AG09319 (cell line): Measurements from ENCODE around the gene PALLD.

Source experiments
- DNase-seq: peaks from one replicate; pipeline ENCODE4 v3.0.0-alpha.2; 2010; ENCODE audit warnings: low read depth; ENCODE audit errors: extremely low read depth
- TF ChIP-seq, protein P1 (sequence below): IDR thresholded peaks from 2 replicates; pipeline ENCODE4 v1.5.1; 2011; ENCODE audit warnings: low read depth, mild to moderate bottlenecking, inconsistent platforms, low read length, moderate library complexity

PALLD gene

DNA sequence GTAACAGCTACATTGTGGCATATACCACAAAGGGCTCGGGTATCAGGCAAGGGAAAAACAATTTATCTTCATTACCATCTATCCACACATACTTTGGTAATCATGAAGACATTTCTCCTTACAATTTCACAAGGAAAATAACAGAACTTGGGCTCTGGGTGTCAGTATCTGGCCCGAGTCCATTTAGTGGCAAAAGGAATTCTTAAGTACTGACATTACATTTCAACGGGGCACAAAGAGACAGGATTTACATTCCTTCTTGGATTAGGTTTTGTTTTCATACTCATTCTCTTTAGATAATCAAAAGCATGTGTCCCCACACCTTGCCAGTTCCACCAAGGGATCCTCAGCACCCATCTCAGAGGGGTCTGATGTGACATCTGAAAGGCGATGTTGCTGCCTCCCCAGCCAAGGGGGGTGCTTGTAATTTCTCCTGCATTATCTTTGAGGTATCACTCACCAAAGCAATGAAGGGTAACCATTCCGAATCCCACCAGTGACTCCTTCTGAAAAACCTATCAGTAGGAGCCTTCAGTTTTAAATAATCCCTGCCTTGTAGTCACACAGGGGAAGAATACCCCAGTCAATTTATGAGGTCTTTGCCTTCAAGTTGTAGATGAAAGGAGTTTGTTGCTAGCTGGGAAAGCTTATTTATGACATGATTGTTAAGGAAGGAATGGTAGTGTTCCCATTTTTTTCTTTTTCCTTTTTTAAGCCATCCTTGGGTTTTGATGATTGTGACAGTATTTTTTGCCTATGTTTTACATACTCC is 118.6 kb downstream of the PALLD start:
- TF ChIP-seq, protein P1, sequence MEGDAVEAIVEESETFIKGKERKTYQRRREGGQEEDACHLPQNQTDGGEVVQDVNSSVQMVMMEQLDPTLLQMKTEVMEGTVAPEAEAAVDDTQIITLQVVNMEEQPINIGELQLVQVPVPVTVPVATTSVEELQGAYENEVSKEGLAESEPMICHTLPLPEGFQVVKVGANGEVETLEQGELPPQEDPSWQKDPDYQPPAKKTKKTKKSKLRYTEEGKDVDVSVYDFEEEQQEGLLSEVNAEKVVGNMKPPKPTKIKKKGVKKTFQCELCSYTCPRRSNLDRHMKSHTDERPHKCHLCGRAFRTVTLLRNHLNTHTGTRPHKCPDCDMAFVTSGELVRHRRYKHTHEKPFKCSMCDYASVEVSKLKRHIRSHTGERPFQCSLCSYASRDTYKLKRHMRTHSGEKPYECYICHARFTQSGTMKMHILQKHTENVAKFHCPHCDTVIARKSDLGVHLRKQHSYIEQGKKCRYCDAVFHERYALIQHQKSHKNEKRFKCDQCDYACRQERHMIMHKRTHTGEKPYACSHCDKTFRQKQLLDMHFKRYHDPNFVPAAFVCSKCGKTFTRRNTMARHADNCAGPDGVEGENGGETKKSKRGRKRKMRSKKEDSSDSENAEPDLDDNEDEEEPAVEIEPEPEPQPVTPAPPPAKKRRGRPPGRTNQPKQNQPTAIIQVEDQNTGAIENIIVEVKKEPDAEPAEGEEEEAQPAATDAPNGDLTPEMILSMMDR = no peak

DNA sequence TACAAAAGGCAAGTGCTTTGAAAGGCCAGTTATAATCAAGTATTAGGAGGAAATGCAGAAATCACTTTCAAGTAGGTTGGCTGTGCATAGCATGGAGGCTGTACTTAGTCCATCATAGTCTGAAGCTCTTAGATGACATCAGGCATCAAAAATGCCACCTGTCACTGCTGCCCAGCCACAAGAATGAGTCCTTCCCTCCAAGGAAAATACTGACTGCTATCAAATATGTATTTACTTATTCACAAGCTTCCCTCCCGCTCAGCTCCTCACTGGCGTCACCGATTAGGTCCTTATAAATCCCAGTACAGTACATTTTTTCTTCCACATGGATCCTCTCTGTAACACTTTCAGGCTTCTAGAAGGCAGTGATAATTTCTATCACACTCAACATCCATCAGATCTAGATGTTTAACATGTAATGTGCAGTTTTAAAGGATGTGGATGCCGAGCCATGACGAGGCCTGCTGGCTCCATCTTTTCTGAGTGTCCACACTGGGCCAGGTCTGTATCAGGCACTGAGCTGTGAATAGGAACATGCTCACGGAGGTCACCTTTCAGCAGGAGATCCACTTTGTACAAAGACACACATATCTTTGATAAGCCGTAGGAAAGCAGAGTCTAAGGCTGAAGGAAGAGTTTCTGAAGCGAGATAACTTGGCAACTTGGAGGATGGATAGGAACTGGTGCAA is 121.9 kb downstream of the PALLD start:
- TF ChIP-seq, protein P1 = no peak

More for the DNA sequence above, 118.6 kb downstream of the PALLD start:
- no peak for DNase-seq

DNA sequence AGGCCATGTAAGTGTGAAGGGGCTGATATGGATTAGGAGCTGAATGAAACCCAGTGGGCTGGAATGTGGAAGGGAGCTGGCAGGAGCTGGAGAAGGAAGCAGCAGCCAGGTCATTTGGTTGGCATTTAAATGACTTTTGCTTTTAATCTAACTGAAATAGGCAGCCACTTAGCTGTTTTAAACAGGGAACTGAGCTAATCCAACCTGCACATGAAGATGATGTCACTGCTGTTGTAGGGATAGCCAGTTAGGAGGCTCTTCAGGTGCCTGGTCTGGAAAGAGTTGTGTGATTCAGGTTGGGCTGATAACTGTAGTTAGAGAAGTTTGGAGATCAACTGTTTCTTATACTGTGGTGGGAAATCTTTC is 122.4 kb downstream of the PALLD start:
- TF ChIP-seq, protein P1 = no peak
- no peak for DNase-seq

More for the DNA sequence above, 121.9 kb downstream of the PALLD start:
- no peak for DNase-seq

DNA sequence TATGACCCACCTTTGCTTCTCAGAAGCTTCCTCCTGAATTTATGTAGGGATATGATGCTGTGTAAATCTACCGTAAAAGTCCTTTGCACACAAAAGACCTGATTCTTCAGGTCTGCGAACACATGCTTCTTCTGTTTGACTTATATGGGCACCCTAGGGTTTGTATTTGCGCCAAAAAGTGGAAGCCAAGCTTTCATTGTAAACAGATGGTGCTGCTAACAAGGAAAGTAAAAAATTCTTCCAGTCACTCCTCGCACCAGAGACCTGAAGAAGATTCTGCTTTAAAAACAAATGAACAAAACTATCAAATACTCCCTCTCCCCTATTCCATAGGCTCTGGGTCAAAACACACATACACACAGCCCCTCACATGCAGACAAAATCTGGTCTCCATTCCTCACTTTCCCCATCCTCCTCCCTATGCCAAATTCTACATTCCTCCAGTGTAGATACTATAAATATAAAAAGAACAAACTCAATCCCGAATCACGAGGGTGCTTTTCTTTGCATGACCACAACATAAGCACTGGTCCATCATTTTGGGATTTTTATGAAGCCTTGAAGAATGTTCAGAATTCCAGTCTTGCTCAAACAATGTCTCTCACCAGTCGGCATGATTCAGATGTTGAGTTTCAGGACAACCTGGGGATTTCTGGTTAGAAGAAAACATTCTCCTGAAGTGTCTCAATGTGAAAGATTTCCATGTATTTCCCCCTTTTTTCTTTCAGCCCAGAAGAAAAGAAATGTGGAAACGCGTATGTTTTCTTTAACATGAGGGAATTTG is 125.1 kb downstream of the PALLD start:
- DNase-seq = no peak
- TF ChIP-seq, protein P1 = no peak

DNA sequence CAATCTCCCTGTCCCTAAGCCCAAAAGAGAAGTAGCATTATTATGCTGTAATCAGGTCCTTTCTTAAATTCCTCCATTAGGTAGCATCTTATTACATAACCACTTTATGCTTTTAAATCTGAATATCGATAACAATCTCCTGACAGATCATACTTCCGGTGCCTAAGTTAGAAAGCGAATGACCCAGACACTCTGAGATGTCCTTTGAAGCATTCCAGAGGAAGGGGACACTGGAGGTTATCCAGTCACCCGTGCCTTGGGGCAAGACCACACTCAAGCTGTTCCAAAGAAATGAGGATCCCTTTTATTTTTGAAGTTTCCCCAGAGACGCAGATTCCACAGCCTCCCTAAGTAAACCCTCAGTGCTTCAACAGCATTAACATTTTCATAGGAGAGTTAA is 125.7 kb downstream of the PALLD start:
- TF ChIP-seq, protein P1 = no peak
- DNase-seq = no peak

DNA sequence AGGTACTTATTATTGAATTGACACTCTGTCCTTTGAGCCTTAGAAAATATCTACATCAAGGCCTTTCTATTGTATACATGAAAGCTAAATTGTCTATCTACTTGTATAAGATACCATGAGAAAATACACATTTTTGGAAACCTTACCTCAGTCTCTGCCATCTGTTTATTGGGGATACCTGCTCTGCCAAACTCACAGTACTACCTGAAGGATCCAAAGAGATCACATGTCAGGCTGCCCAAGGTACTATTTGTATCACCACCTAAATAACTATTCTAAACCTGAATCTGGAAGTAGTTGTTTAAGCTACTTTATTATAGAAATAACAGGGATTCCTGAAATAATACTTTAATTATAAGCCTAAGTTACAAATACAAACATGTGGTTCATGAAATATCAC is 126.2 kb downstream of the PALLD start:
- TF ChIP-seq, protein P1 = no peak
- no peak for DNase-seq
